GM23338 (cell line): ENCODE data around the gene LYRM2. TPM values are rescaled to one million over a fixed set of nuclear protein-coding genes. Genes with fewer than 3 reads are reported as not detected.

ENCODE experiments used
- ATAC-seq: fragments of 200-7000 bp; cut with Tn5 transposase; 3 replicates; pipeline ENCODE4 v1.9.1; 2020
- DNase-seq: peaks from one replicate; pipeline ENCODE4 v3.0.0-alpha.2; 2015; ENCODE audit warnings: low spot score
- H2AFZ ChIP-seq: fragments of 200-600 bp; sonication (generic); 2 replicates; pipeline ENCODE4 v1.8.0; 2016; ENCODE audit warnings: antibody characterized with exemption, mild to moderate bottlenecking, moderate library complexity
- H3F3A ChIP-seq: fragments of 200-600 bp; sonication (generic); replicated peaks from 2 replicates; pipeline ENCODE4 v1.8.0; 2017; ENCODE audit warnings: antibody characterized with exemption, mixed run types, low read depth
- H3K27ac ChIP-seq: fragments of 200-600 bp; sonication (generic); 2 replicates; pipeline ENCODE4 v1.6.1; 2016; ENCODE audit warnings: low read depth
- H3K27me3 ChIP-seq: fragments of 200-600 bp; sonication (generic); 2 replicates; pipeline ENCODE4 v1.8.0; 2016; ENCODE audit warnings: mild to moderate bottlenecking, mixed run types, moderate library complexity; ENCODE audit not compliant: insufficient read depth
- H3K36me3 ChIP-seq: fragments of 200-600 bp; sonication (generic); 2 replicates; pipeline ENCODE4 v1.8.0; 2016; ENCODE audit warnings: mild to moderate bottlenecking; ENCODE audit not compliant: insufficient read depth
- H3K4me1 ChIP-seq: fragments of 200-600 bp; sonication (generic); 2 replicates; pipeline ENCODE4 v1.8.0; 2016; ENCODE audit warnings: mild to moderate bottlenecking, moderate library complexity; ENCODE audit not compliant: insufficient read depth
- H3K4me2 ChIP-seq: fragments of 200-600 bp; sonication (generic); 2 replicates; pipeline ENCODE4 v1.7.1; 2017; ENCODE audit warnings: mixed run types
- H3K4me3 ChIP-seq: fragments of 200-600 bp; sonication (generic); 2 replicates; pipeline ENCODE4 v1.6.1; 2016; ENCODE audit warnings: mixed run types
- H3K79me2 ChIP-seq: fragments of 200-600 bp; sonication (generic); replicated peaks from 2 replicates; pipeline ENCODE4 v1.8.0; 2017; ENCODE audit warnings: mild to moderate bottlenecking; ENCODE audit not compliant: insufficient read depth
- H3K9me2 ChIP-seq: fragments of 200-600 bp; sonication (generic); 2 replicates; pipeline ENCODE4 v1.8.0; 2017; ENCODE audit not compliant: insufficient read depth
- H4K20me1 ChIP-seq: fragments of 200-600 bp; sonication (generic); replicated peaks from 2 replicates; pipeline ENCODE4 v1.8.0; 2017; ENCODE audit warnings: mild to moderate bottlenecking; ENCODE audit not compliant: insufficient read depth
- H3K27ac Mint-ChIP-seq: 2 replicates; pipeline ENCODE4 v1.8.0; 2020; ENCODE audit warnings: inconsistent platforms, mild to moderate bottlenecking, moderate library complexity, mixed read lengths
- H3K27me3 Mint-ChIP-seq: 3 replicates; pipeline ENCODE4 v1.8.0; 2022; ENCODE audit warnings: low read depth, mild to moderate bottlenecking, moderate library complexity, mixed read lengths, inconsistent platforms; ENCODE audit not compliant: insufficient read depth, poor library complexity
- H3K36me3 Mint-ChIP-seq: 3 replicates; pipeline ENCODE4 v1.8.0; 2021; ENCODE audit warnings: low read depth, mild to moderate bottlenecking, inconsistent platforms, moderate library complexity, mixed read lengths
- H3K4me1 Mint-ChIP-seq: 3 replicates; pipeline ENCODE4 v1.8.0; 2020; ENCODE audit warnings: mild to moderate bottlenecking, inconsistent platforms, mixed read lengths
- H3K4me3 Mint-ChIP-seq: 3 replicates; pipeline ENCODE4 v1.8.0; 2021; ENCODE audit warnings: moderate library complexity, mild to moderate bottlenecking, inconsistent platforms, mixed read lengths
- H3K9me3 Mint-ChIP-seq: 3 replicates; pipeline ENCODE4 v1.8.0; 2020; ENCODE audit warnings: moderate library complexity, mild to moderate bottlenecking, inconsistent platforms, mixed read lengths
- CTCF ChIP-seq, 2 experiments: fragments of 200-600 bp in 1 of 2; sonication (generic) in 1 of 2; conservative IDR thresholded peaks; 2 replicates each; pipeline versions ENCODE4 v1.5.1 to v1.6.1; 2016 to 2017; ENCODE audit warnings: antibody characterized with exemption in 2 of 2, low read depth in 2 of 2, mild to moderate bottlenecking in 2 of 2, moderate library complexity in 1 of 2
- NANOG ChIP-seq: IDR thresholded peaks from 2 replicates; pipeline ENCODE4 v1.6.1; 2016; ENCODE audit warnings: antibody characterized with exemption, borderline replicate concordance
- POLR2AphosphoS5 ChIP-seq: IDR thresholded peaks from 2 replicates; pipeline ENCODE4 v1.6.1; 2016; ENCODE audit warnings: antibody characterized with exemption, low read depth
- ZNF114 ChIP-seq: fragments of 250-450 bp; sonication (Bioruptor Pico); IDR thresholded peaks from 2 replicates; pipeline ENCODE4 v1.5.0; 2020; ENCODE audit warnings: mild to moderate bottlenecking, moderate library complexity
- ZNF331 ChIP-seq: fragments of 250-450 bp; sonication (Bioruptor Pico); IDR thresholded peaks from 2 replicates; pipeline ENCODE4 v1.5.0; 2020; ENCODE audit warnings: low read depth, mild to moderate bottlenecking, moderate library complexity
- polyA plus RNA-seq: library from polyadenylated mRNA; unstranded; fragments of >200 nt; fragmentation: Nextera tagmentation; extraction: Ambion mirVana; gene quantifications from 2 replicates; pipeline ENCODE4 v1.2.1, GENCODE V29; 2016
- total RNA-seq: library from RNA; depleted of rRNA; stranded (reverse); fragments of >200 nt; shearing (Covaris generic); gene quantifications from 2 replicates; pipeline ENCODE4 v1.2.3, GENCODE V29; 2014; rRNA removed
- TF ChIP-seq, protein P1 (sequence below): fragments of 250-450 bp; sonication (Bioruptor Pico); IDR thresholded peaks from 2 replicates; pipeline ENCODE4 v1.5.0; 2020; ENCODE audit warnings: mild to moderate bottlenecking, moderate library complexity

Gene LYRM2
- total and polyA plus RNA-seq, 2 experiments from 2014 or later: 20.3 to 67.3 TPM

DNA sequence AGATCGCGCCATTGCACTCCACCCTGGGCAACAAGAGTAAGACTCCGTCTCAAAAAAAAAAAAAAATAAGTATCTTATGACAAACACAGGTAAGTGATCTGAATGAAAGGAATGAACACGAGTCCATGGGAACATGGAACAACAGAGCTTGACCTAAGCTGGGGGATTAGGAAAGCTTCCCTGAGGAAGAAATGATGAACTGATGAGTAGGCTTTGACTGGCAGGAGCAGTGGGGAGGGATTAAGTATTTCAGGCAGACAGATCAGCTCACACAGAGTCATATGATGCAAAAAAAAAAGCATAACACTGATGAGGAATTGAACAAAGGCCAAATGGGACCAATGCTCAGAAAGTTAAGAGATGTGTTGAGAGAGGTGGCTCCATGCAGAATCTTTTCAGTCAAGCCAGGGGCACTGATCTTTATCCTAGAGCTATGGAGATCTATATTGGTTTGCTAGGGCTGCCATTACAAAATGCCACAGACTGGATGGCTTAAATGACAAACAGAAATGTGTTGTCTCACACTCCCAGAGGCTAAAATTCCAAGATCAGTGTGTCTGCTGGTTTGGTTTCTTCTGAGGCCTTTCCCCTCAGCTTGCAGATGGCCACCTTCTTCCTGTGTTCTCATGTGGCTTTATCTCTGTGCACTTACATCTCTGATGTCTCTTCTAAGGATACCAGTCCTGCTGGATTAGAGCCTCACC lies 120.0 kb downstream of the LYRM2 start:
- no peaks in the 10 kb centered on the region for H4K20me1 ChIP-seq
- Mint-ChIP-seq H3K4me3 (no peak overlapping the region), H3K36me3 (no peaks in the 10 kb centered on the region), H3K9me3 (no peaks in the 10 kb centered on the region), H3K27me3 (no peaks in the 10 kb centered on the region), H3K4me1 (no peaks in the 10 kb centered on the region), H3K27ac (no peak overlapping the region)
- H3K27ac ChIP-seq: no peak overlapping the region
- no peaks in the 10 kb centered on the region for H3K4me1 ChIP-seq
- no peaks in the 10 kb centered on the region for H3F3A ChIP-seq
- H3K79me2 ChIP-seq: no peaks in the 10 kb centered on the region
- H2AFZ ChIP-seq: no peak overlapping the region
- peaks cover 8% of the 10 kb centered on the region; the same call in 1 of the 2 replicates for H3K9me2 ChIP-seq
- H3K27me3 ChIP-seq: no peaks in the 10 kb centered on the region
- DNase-seq: no peak
- no peak for TF ChIP-seq ZNF331
- TF ChIP-seq CTCF (conservative IDR thresholded peaks at IDR 0.05; ENCODE audit: low read depth in 2 of 2): no peak
- no peak for TF ChIP-seq POLR2AphosphoS5
- TF ChIP-seq ZNF114: no peak
- TF ChIP-seq, protein P1, sequence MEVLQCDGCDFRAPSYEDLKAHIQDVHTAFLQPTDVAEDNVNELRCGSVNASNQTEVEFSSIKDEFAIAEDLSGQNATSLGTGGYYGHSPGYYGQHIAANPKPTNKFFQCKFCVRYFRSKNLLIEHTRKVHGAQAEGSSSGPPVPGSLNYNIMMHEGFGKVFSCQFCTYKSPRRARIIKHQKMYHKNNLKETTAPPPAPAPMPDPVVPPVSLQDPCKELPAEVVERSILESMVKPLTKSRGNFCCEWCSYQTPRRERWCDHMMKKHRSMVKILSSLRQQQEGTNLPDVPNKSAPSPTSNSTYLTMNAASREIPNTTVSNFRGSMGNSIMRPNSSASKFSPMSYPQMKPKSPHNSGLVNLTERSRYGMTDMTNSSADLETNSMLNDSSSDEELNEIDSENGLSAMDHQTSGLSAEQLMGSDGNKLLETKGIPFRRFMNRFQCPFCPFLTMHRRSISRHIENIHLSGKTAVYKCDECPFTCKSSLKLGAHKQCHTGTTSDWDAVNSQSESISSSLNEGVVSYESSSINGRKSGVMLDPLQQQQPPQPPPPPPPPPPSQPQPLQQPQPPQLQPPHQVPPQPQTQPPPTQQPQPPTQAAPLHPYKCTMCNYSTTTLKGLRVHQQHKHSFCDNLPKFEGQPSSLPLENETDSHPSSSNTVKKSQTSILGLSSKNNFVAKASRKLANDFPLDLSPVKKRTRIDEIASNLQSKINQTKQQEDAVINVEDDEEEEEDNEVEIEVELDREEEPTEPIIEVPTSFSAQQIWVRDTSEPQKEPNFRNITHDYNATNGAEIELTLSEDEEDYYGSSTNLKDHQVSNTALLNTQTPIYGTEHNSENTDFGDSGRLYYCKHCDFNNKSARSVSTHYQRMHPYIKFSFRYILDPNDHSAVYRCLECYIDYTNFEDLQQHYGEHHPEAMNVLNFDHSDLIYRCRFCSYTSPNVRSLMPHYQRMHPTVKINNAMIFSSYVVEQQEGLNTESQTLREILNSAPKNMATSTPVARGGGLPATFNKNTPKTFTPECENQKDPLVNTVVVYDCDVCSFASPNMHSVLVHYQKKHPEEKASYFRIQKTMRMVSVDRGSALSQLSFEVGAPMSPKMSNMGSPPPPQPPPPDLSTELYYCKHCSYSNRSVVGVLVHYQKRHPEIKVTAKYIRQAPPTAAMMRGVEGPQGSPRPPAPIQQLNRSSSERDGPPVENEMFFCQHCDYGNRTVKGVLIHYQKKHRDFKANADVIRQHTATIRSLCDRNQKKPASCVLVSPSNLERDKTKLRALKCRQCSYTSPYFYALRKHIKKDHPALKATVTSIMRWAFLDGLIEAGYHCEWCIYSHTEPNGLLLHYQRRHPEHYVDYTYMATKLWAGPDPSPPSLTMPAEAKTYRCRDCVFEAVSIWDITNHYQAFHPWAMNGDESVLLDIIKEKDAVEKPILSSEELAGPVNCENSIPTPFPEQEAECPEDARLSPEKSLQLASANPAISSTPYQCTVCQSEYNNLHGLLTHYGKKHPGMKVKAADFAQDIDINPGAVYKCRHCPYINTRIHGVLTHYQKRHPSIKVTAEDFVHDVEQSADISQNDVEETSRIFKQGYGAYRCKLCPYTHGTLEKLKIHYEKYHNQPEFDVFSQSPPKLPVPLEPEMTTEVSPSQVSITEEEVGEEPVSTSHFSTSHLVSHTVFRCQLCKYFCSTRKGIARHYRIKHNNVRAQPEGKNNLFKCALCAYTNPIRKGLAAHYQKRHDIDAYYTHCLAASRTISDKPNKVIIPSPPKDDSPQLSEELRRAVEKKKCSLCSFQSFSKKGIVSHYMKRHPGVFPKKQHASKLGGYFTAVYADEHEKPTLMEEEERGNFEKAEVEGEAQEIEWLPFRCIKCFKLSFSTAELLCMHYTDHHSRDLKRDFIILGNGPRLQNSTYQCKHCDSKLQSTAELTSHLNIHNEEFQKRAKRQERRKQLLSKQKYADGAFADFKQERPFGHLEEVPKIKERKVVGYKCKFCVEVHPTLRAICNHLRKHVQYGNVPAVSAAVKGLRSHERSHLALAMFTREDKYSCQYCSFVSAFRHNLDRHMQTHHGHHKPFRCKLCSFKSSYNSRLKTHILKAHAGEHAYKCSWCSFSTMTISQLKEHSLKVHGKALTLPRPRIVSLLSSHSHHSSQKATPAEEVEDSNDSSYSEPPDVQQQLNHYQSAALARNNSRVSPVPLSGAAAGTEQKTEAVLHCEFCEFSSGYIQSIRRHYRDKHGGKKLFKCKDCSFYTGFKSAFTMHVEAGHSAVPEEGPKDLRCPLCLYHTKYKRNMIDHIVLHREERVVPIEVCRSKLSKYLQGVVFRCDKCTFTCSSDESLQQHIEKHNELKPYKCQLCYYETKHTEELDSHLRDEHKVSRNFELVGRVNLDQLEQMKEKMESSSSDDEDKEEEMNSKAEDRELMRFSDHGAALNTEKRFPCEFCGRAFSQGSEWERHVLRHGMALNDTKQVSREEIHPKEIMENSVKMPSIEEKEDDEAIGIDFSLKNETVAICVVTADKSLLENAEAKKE (CRISPR knock-in tag): no peak
- TF ChIP-seq NANOG: no peak
- H3K36me3 ChIP-seq: no peaks in the 10 kb centered on the region
- ATAC-seq: no peak
- H3K4me2 ChIP-seq: no peak overlapping the region
- no peak overlapping the region for H3K4me3 ChIP-seq

Other genes with a start within 250 kb of the LYRM2 start
- 20.1 and 22.1 TPM in 2 replicates for gene RRAGD, start 226.5 kb downstream of the LYRM2 start, total RNA-seq
- gene RRAGD, start 226.5 kb downstream of the LYRM2 start, polyA plus RNA-seq: 7.0 and 8.5 TPM in 2 replicates
- 9.2 and 20.4 TPM in 2 replicates for gene ANKRD6, start 205.6 kb downstream of the LYRM2 start, total RNA-seq
- 2.1 and 3.2 TPM in 2 replicates for gene ANKRD6, start 205.6 kb downstream of the LYRM2 start, polyA plus RNA-seq
- gene MDN1, start 181.0 kb upstream of the LYRM2 start, total RNA-seq: 199 and 217 TPM in 2 replicates
- gene MDN1, start 181.0 kb upstream of the LYRM2 start, polyA plus RNA-seq: 165 and 187 TPM in 2 replicates
- gene CASP8AP2, start 191.1 kb upstream of the LYRM2 start, total RNA-seq: 22.8 and 31.3 TPM in 2 replicates
- gene CASP8AP2, start 191.1 kb upstream of the LYRM2 start, polyA plus RNA-seq: 51.7 and 75.5 TPM in 2 replicates